Common myeloid progenitor, CD34-positive (primary cell): ENCODE measurements around the gene OSCP1.

Experiments
- CTCF ChIA-PET: fragments of 350-600 bp; sonication (Branson Sonifier 250); formaldehyde crosslinking; loops from one replicate; lab custom pipeline; 2021; ENCODE audit warnings: antibody characterized with exemption; lab: Charles Lee
- POLR2A ChIA-PET: fragments of 350-600 bp; sonication (Branson Sonifier 250); formaldehyde crosslinking; loops from one replicate; lab custom pipeline; 2021; ENCODE audit warnings: antibody characterized with exemption; lab: Charles Lee
- DNase-seq, 3 donors: peaks; one replicate each; pipeline versions ENCODE4 v3.0.0 to v3.0.0-alpha.2; 2013
- H3K27ac ChIP-seq, 2 experiments: 1 replicate in 1 of 2; 2 replicates in 1 of 2; pipeline ENCODE4 v1.7.0; 2013; ENCODE audit warnings: inconsistent platforms in 2 of 2, low read length in 2 of 2, mild to moderate bottlenecking in 2 of 2, low read depth in 1 of 2, moderate library complexity in 1 of 2; ENCODE audit not compliant: severe bottlenecking in 2 of 2, insufficient read depth in 1 of 2, poor library complexity in 1 of 2
- H3K27me3 ChIP-seq, 5 experiments: replicated peaks in 2 of 5; 1 replicate in 3 of 5; 2 replicates in 2 of 5; pipeline versions ENCODE4 v1.6.1 to v1.7.0; 2013; ENCODE audit warnings: low read length in 4 of 5, mild to moderate bottlenecking in 2 of 5, moderate library complexity in 2 of 5, inconsistent platforms in 1 of 5; ENCODE audit not compliant: insufficient read depth in 5 of 5, control insufficient read depth in 4 of 5
- H3K36me3 ChIP-seq, 4 experiments: 1 replicate in 2 of 4; 2 replicates in 2 of 4; pipeline versions ENCODE4 v1.6.1 to v1.7.0; 2013; ENCODE audit warnings: low read length in 3 of 4, control low read depth in 1 of 4, mild to moderate bottlenecking in 1 of 4; ENCODE audit not compliant: control insufficient read depth in 4 of 4, insufficient read depth in 4 of 4
- H3K4me1 ChIP-seq, 4 experiments: 1 replicate in 3 of 4; 2 replicates in 1 of 4; pipeline versions ENCODE4 v1.6.1 to v1.7.1; 2013; ENCODE audit warnings: low read length in 3 of 4, mild to moderate bottlenecking in 3 of 4, control low read depth in 1 of 4, inconsistent platforms in 1 of 4, moderate library complexity in 1 of 4; ENCODE audit not compliant: control insufficient read depth in 4 of 4, insufficient read depth in 4 of 4; ENCODE audit errors: control extremely low read depth in 1 of 4
- H3K4me3 ChIP-seq, 7 experiments: 1 replicate in 4 of 7; 2 replicates in 3 of 7; pipeline versions ENCODE4 v1.5.1 to v1.7.0; 2013; ENCODE audit warnings: mild to moderate bottlenecking in 7 of 7, low read length in 6 of 7, moderate library complexity in 6 of 7, inconsistent platforms in 2 of 7, low read depth in 2 of 7, control low read depth in 1 of 7; ENCODE audit not compliant: insufficient read depth in 4 of 7, control insufficient read depth in 1 of 7; ENCODE audit errors: extremely low read depth in 1 of 7
- H3K9me3 ChIP-seq, 5 experiments: 1 replicate in 4 of 5; 2 replicates in 1 of 5; pipeline versions ENCODE4 v1.6.1 to v1.7.1; 2013; ENCODE audit warnings: low read length in 4 of 5, mild to moderate bottlenecking in 2 of 5, inconsistent platforms in 1 of 5, low read depth in 1 of 5, moderate library complexity in 1 of 5; ENCODE audit not compliant: control insufficient read depth in 4 of 5, insufficient read depth in 2 of 5; ENCODE audit errors: control extremely low read depth in 1 of 5
- WGBS: methylation state at CpG from one replicate; pipeline ENCODE4 v1.1.5; 2013; ENCODE audit not compliant: insufficient coverage; 5-methylcytosine and 5-hydroxymethylcytosine counted together

Gene OSCP1

GRCh38 chr1:36397083-36397377 is 53.2 kb downstream of the OSCP1 start:
- WGBS = 7% methylated on average over 5 of the region's 5 CpGs
- Histone ChIP-seq H3K4me1 (peaks cover 0 to 33% (median 24%) of the 10 kb centered on the region in 4 experiments), H3K9me3 (peaks cover 0 to 2% (median 0%) of the 10 kb centered on the region in 5 experiments), H3K27me3 (no peaks in the 10 kb centered on the region), H3K4me3 (peak overlapping the region; percentile 84 to 91 (median 88)), H3K27ac (peak overlapping the region; percentile 46 to 88), H3K36me3 (peaks cover 2 to 21% (median 17%) of the 10 kb centered on the region in 4 experiments)
- ChIA-PET CTCF (interaction anchor here (0.8 to 7.4 kb wide), 11 partner anchors 8 to 73 kb away, joined by 3 to 32 read pairs (median 3); partner anchors contain the start of genes EVA1B and STK40), POLR2A (interaction anchor here (2.2 kb wide), 1 partner anchor 10 kb away, joined by 14 read pairs; the partner anchor contains the start of gene STK40)
- DNase-seq = no peak

GRCh38 chr1:36396359-36396758 is 53.9 kb downstream of the OSCP1 start:
- H3K4me3 ChIP-seq = no peak overlapping the region
- CTCF ChIA-PET = interaction anchor here (0.5 to 7.4 kb wide), 8 partner anchors 10 to 53 kb away, joined by 3 to 32 read pairs (median 5); partner anchors contain the start of gene STK40
- no peaks in the 10 kb centered on the region for H3K27me3 ChIP-seq
- peaks cover 0 to 28% (median 22%) of the 10 kb centered on the region in 4 experiments for H3K4me1 ChIP-seq
- no peak for DNase-seq
- peaks cover 0 to under 1% (median 0%) of the 10 kb centered on the region in 5 experiments for H3K9me3 ChIP-seq
- H3K36me3 ChIP-seq = peaks cover 2 to 26% (median 21%) of the 10 kb centered on the region in 4 experiments
- peak overlapping the region in 1 of 2 experiments; percentile 88 for H3K27ac ChIP-seq
- WGBS = 100% methylated on average over 3 of the region's 6 CpGs
- POLR2A ChIA-PET = interaction anchor here (0.6 to 2.2 kb wide), 2 partner anchors 9 kb away, joined by 4 to 14 read pairs; partner anchors contain the start of gene STK40

- Histone ChIP-seq H3K27me3 (no peaks in the 10 kb centered on the region), H3K4me3 (no peak overlapping the region), H3K4me1 (peaks cover 0 to 22% (median 14%) of the 10 kb centered on the region in 4 experiments), H3K27ac (no peak overlapping the region), H3K36me3 (peaks cover 4 to 44% (median 34%) of the 10 kb centered on the region in 4 experiments), H3K9me3 (no peaks in the 10 kb centered on the region)
- POLR2A ChIA-PET = no interaction called here
- WGBS = 98% methylated on average over 18 of the region's 19 CpGs
- DNase-seq = no peak
- CTCF ChIA-PET = interaction anchor here (0.7 to 1.5 kb wide), 4 partner anchors 16 to 51 kb away, joined by 3 to 5 read pairs (median 4); no protein-coding TSS in a partner anchor
These were observed 56.6 kb downstream of the OSCP1 start for GRCh38 chr1:36393686-36394085.

- H3K27ac ChIP-seq = no peak overlapping the region
- CTCF ChIA-PET = interaction anchor here (1.4 to 1.5 kb wide), 2 partner anchors 25 to 50 kb away, joined by 4 read pairs; no protein-coding TSS in a partner anchor
- no peak for DNase-seq
- 100% methylated on average over 4 of the region's 4 CpGs for WGBS
- POLR2A ChIA-PET = interaction anchor here (1.0 kb wide), 1 partner anchor 23 kb away, joined by 3 read pairs; no protein-coding TSS in a partner anchor
- H3K27me3 ChIP-seq = no peaks in the 10 kb centered on the region
- H3K4me1 ChIP-seq = peaks cover 0 to 19% (median 10%) of the 10 kb centered on the region in 4 experiments
- peaks cover 4 to 44% (median 34%) of the 10 kb centered on the region in 4 experiments for H3K36me3 ChIP-seq
- no peak overlapping the region for H3K4me3 ChIP-seq
- H3K9me3 ChIP-seq = no peaks in the 10 kb centered on the region
These were observed 57.4 kb downstream of the OSCP1 start for GRCh38 chr1:36392836-36393235.

GRCh38 chr1:36391271-36391670 is 59.0 kb downstream of the OSCP1 start:
- no peaks in the 10 kb centered on the region for H3K27me3 ChIP-seq
- H3K4me3 ChIP-seq = no peak overlapping the region
- ChIA-PET POLR2A (no interaction called here), CTCF (interaction anchor here (1.2 kb wide), 1 partner anchor 15 kb away, joined by 3 read pairs; no protein-coding TSS in a partner anchor)
- peak overlapping the region in 1 of 2 experiments; percentile 59 for H3K27ac ChIP-seq
- no peaks in the 10 kb centered on the region for H3K9me3 ChIP-seq
- DNase-seq = no peak
- H3K36me3 ChIP-seq = peaks cover 4 to 44% (median 34%) of the 10 kb centered on the region in 4 experiments
- H3K4me1 ChIP-seq = peaks cover 9 to 26% (median 14%) of the 10 kb centered on the region in 4 experiments
- WGBS = 97% methylated on average over 5 of the region's 8 CpGs

GRCh38 chr1:36390411-36390810 is 59.8 kb downstream of the OSCP1 start:
- H3K36me3 ChIP-seq = peaks cover 4 to 44% (median 34%) of the 10 kb centered on the region in 4 experiments
- POLR2A ChIA-PET = no interaction called here
- WGBS = 86% methylated on average over 2 of the region's 2 CpGs
- CTCF ChIA-PET = interaction anchor here (0.6 kb wide), 1 partner anchor 408 kb away, joined by 3 read pairs; no protein-coding TSS in a partner anchor
- H3K4me1 ChIP-seq = peaks cover 9 to 29% (median 17%) of the 10 kb centered on the region in 4 experiments
- H3K27me3 ChIP-seq = no peaks in the 10 kb centered on the region
- no peak for DNase-seq
- H3K9me3 ChIP-seq = no peaks in the 10 kb centered on the region
- H3K27ac ChIP-seq = no peak overlapping the region
- no peak overlapping the region for H3K4me3 ChIP-seq

GRCh38 chr1:36389999-36390398 is 60.3 kb downstream of the OSCP1 start:
- no peak overlapping the region for H3K27ac ChIP-seq
- DNase-seq = no peak
- peaks cover 4 to 44% (median 34%) of the 10 kb centered on the region in 4 experiments for H3K36me3 ChIP-seq
- no peaks in the 10 kb centered on the region for H3K9me3 ChIP-seq
- no peak overlapping the region for H3K4me3 ChIP-seq
- ChIA-PET POLR2A (no interaction called here), CTCF (interaction anchor here (0.6 kb wide), 1 partner anchor 407 kb away, joined by 3 read pairs; no protein-coding TSS in a partner anchor)
- WGBS = no CpG with 5 or more reads among the region's 1 CpG
- no peaks in the 10 kb centered on the region for H3K27me3 ChIP-seq
- H3K4me1 ChIP-seq = peaks cover 9 to 31% (median 18%) of the 10 kb centered on the region in 4 experiments
